ENCODE results near the gene PERCC1.
"Not testable (repeated sequence)": the region's sequence is repeated elsewhere in the genome, so short reads cannot be mapped to it uniquely, and the experiment has no call there.

PERCC1 gene

GRCh38 chr16:1478937-1479336 lies 48.1 kb downstream of the PERCC1 start:
- H3K4me1 ChIP-seq (ENCODE audit: control insufficient read depth, insufficient read depth, low read length): peaks cover 11% of the 10 kb centered on the region
- not testable (repeated sequence) for H3K27me3 ChIP-seq (ENCODE audit: control insufficient read depth, insufficient read depth, low read length); H3K4me2 ChIP-seq (ENCODE audit: low read length); H3K4me3 ChIP-seq (ENCODE audit: low read length); H3K9ac ChIP-seq (ENCODE audit: low read depth, low read length); H3K36me3 ChIP-seq (ENCODE audit: insufficient read depth, low read length); H3K9me3 ChIP-seq (replicated peaks; ENCODE audit: low read length)

- Histone ChIP-seq H3K9me3 (replicated peaks; ENCODE audit: low read length) (no peaks in the 10 kb centered on the region), H3K36me3 (ENCODE audit: insufficient read depth, low read length) (no peaks in the 10 kb centered on the region), H3K27me3 (ENCODE audit: control insufficient read depth, insufficient read depth, low read length) (peaks cover 10% of the 10 kb centered on the region), H3K4me1 (ENCODE audit: control insufficient read depth, insufficient read depth, low read length) (peaks cover 4% of the 10 kb centered on the region), H3K4me2 (ENCODE audit: low read length) (no peak overlapping the region), H3K4me3 (ENCODE audit: low read length) (no peak overlapping the region), H3K9ac (ENCODE audit: low read depth, low read length) (no peak overlapping the region)
Observed at GRCh38 chr16:1481906-1482835, 51.3 kb downstream of the PERCC1 start.

All from skeletal muscle satellite cell (primary cell).